HG03039 (cell line): ENCODE data around the gene TYROBP.
A peak's percentile ranks its signal among the peaks of the same experiment; 100 is the strongest.
"Not testable (repeated sequence)": the region's sequence is repeated elsewhere in the genome, so short reads cannot be mapped to it uniquely, and the experiment has no call there.

Source experiments
- ATAC-seq: cut with Tn5 transposase; IDR thresholded peaks from one replicate; pipeline ENCODE4 v1.9.1; 2021; ENCODE audit warnings: mild to moderate bottlenecking, moderate library complexity; ENCODE audit not compliant: unreplicated experiment

TYROBP gene

DNA sequence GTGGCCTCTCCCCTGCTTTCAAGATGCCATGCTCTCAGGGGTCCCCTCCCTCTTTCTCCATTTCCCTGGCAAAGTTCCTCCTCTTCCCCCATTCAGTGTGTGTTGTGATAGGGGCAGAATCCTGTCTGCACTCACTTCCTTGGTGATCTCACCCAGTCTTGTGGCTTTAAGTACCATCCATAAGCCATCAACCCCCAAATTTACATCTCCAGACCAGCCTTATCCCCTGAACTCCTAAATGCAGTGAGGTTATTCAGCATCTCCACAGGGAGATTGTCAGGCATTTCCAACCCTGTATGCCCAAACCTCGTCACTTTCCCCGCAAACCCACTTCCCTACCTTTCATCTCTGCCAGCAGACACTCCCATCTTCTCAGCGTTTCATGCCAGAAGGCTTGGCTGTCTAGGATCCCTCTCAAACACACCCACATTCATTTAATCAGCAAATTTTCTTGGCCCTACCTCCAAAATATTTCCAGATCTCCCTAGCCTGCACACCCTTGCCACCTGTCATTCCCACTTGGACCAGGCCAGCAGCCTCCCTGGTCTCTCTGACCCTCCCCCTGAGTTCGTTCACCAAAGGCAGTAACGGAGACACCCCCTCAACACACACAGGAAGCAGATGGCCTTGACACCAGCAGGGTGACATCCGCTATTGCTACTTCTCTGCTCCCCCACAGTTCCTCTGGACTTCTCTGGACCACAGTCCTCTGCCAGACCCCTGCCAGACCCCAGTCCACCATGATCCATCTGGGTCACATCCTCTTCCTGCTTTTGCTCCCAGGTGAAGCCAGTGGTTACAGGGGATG, 6.0 kb downstream of the TYROBP start, which contains the start of gene HCST:
Gene HCST (plus strand): TSS at position 676 of the 808 bp plus-strand sequence. CDS start 65 bp downstream, at position 741.
- no peak for ATAC-seq

DNA sequence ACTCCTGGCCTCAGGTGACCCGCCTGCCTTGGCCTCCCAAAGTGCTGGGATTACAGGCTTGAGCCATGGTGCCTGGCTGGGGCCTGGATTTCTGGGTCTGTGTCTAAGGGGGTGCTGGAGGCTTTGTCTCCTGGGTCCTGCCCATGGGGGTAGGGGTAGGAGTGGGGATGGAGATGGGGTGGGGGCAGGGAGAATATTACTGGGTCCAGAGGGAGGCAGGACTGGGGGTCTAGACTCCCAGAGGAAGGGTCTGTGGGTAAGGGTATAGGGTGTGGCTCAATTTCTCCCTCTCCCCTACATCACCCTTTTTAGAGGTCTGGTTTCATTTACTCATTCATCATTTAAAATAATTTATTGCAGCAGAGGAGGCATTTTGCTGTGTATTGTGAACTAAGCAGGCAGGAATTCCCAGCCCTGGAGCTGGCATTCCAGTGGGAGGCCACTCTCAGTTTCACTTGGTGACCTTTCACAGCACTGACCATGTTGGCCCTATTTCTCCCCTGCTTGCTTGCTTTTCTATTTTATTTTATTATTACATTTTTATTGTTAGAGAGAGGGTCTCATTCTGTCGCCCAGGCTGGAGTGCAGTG, 6.9 kb downstream of the TYROBP start:
- no peak for ATAC-seq

DNA sequence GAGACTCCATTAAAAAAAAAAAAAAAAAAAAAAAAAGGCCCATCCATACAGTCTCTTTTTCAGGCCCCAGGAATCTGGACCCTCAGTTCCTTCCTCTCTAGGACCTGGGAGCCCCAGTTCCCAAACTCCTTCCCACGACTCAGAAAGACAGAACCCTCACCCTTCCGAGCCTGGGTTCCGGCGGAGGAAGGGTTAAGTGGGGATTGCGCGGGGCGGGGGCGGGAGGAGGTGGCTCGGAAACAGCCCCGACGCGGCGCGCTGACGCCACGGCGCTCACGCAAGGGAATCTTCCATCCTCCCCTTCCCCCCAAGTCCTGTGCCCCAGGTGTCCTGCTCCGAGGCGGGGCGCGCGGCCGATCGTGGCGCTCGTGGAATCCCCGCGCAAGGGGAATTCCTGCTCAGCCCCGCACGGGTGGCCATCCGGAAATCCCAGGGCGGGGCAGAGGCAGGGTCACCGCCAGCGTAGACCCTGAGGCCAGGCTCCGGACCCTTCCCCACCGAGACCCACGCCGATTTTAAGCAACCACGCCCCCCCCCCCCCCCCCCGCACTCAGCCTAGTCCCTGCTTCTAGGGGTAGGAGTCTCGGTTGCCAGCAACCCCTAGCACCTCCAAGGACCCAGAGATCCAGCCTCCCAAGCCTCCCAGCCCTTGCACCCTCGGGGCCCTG, 8.4 kb downstream of the TYROBP start:
- peak; percentile 35 for ATAC-seq

GRCh38 chr19:35898499-35898809, 9.6 kb downstream of the TYROBP start:
- ATAC-seq, result no peak

- no peak for ATAC-seq
Observed at GRCh38 chr19:35897706-35898451, 10.2 kb downstream of the TYROBP start.

DNA sequence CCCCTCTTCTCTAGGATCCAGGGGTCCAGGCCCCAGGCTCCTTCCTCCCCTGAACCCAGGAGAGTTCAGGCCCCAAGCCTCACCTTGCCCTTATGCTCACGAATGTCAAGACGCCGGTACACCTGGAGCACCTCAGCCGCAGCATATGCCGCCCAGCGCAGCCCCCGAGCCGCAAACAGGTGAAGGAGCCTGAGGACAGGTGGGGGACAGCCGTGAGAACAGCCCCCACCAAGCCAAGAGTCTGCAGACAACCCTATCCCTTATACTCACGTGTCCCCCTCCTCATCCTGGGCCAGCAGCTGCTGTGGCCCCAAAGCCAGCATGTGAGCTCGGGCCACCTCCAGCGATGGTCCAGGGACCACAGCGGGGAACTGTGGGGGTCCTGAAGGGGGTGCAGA, 11.5 kb downstream of the TYROBP start:
- ATAC-seq, result no peak

DNA sequence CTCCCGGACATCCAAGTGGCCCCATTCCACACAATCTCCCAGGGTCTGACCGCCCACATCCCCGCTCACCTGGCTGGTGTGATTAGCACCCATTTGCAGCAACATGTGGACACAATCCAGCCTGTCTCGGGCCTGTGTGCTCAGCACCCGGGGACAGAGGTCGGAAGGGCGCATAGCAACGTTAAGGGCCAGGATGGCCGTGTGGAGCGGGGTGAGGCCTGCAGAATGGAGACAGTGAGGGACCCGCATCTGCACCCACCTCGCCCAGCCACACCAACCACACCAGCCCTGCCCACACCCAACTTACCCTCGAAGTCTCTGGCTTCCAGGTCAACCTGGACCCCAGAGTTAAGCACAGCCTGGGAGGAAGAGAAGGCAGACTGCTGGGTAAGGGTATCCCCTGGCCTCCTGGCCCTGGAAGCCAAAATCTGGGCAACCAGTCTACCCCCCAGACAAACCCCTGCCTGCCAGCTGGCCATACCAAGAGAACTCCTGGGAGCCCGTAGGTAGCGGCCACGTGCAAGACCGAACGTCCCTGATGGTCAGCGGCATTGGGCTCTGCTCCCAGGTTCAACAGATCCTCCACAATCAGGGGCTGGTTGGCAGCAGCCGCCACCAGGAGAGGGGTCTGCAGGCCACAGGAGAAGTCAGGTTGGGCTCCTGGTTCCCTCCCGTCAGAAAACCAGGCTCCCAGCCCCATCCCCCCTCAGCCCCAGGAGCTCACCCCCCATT, 12.0 kb downstream of the TYROBP start:
- no peak for ATAC-seq

- ATAC-seq, result no peak
Observed at GRCh38 chr19:35894342-35894741, 13.8 kb downstream of the TYROBP start.

DNA sequence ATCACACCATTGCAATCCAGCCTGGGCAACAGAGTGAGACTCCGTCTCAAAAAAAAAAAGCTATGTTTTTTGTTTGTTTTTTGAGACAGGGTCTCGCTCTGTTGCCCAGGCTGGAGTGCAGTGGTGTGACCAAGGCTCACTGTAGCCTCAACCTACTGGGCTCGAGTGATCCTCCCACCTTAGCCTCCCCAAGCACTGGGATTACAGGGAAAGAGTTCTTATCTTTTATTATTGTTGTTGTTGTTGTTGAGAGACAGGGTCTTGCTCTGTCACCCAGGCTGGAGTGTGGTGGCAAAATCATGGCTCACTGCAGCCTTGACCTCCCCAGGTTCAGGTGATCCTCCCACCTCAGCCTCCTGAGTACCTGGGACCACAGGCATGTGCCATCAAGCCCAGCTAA, 16.3 kb downstream of the TYROBP start:
- ATAC-seq, result not testable (repeated sequence)

- no peak for ATAC-seq
Observed at GRCh38 chr19:35890113-35890650, 17.9 kb downstream of the TYROBP start.

- ATAC-seq, result no peak
Observed at GRCh38 chr19:35889370-35890112, 18.6 kb downstream of the TYROBP start.

GRCh38 chr19:35888398-35888797, 19.7 kb downstream of the TYROBP start:
- no peak for ATAC-seq

DNA sequence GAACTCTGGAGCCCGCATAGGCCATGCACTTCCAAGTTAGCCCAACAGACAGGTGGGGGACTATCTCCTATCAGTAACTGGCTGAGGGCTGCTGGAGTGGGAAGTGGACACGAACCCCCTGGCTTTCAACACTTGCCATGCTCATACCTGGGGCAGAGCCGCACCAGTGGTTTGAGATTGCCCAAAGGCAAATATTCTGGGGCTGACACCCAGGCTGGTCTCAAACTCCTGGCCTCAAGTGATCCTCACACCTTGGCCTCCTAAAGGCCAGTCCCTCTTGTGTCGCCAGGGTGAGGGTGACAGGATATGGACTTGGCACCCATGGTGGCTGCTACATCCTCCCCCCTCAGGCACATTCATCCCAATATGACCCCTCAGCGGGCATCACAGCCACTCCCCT, 20.9 kb downstream of the TYROBP start:
- ATAC-seq, result no peak

DNA sequence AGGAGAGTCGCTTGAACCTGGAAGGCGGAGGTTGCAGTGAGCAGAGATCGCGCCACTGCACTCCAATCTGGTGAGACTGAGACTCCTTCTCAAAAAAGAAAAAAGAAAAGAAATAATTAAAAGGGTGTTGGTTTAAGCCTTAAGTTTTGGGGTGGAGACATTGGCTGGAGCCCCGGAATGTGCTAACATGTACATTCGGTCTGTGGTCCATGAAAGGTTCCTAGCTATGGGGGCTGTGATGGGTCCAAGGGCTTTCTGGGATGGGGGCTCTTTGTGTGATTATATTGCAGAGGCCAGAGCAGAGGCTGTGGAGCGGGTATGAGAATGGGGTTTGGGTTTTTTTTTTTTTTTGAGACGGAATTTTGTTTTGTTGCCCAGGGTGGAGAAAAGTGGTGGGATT, 22.2 kb downstream of the TYROBP start:
- ATAC-seq, result no peak

GRCh38 chr19:35885225-35885738, 22.8 kb downstream of the TYROBP start:
- no peak for ATAC-seq

GRCh38 chr19:35883882-35884281, 24.2 kb downstream of the TYROBP start:
- no peak for ATAC-seq

DNA sequence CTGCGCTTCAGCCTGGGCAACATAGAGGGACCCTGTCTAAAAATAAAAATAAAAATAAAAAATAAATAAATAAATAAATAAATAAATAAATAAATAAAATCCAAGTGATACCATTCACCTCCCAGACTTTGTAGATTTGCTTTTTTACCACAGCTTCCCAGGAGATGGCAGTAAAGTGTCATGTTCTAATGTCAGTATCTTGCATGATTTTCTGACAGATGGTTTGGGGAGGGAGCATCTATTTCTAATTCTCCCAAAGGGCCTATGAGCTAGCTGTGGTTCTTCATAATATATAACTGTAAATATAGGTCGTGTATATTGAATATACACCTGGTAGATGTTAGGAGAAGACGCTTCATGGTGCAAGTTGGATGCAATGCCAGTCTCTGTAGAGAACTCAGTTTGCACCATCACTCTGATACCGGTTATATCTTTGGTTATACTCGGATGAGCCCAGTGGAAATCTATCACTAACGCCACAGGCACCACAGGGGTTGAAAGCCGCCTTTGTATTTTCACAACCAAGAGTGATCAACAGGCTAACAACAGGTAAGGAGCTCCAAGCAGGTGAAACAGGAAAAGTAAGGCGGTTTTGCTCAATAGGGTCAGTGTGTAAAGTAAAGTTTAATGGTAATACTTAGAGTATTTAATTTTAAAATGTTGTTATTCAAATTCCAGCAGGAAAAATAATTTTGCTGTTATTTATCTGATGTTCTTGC, 25.8 kb downstream of the TYROBP start:
- ATAC-seq, result no peak

- no peak for ATAC-seq
Observed at GRCh38 chr19:35879770-35880317, 28.3 kb downstream of the TYROBP start.

GRCh38 chr19:35879068-35879467, 29.0 kb downstream of the TYROBP start:
- ATAC-seq, result no peak
